Medulla oblongata (tissue), 1 donor: ENCODE results near the gene TRIM45.
"Not testable (repeated sequence)": the region's sequence is repeated elsewhere in the genome, so short reads cannot be mapped to it uniquely, and the experiment has no call there.

Experiments used
- DNase-seq: peaks from one replicate; pipeline ENCODE4 v3.0.0-alpha.2; 2015; ENCODE audit errors: extremely low spot score

Gene TRIM45

GRCh38 chr1:117130526-117130925 is 9.0 kb upstream of the TRIM45 start:
- DNase-seq = no peak

GRCh38 chr1:117128323-117129079 is 7.0 kb upstream of the TRIM45 start:
- DNase-seq = peak; percentile 68

DNA sequence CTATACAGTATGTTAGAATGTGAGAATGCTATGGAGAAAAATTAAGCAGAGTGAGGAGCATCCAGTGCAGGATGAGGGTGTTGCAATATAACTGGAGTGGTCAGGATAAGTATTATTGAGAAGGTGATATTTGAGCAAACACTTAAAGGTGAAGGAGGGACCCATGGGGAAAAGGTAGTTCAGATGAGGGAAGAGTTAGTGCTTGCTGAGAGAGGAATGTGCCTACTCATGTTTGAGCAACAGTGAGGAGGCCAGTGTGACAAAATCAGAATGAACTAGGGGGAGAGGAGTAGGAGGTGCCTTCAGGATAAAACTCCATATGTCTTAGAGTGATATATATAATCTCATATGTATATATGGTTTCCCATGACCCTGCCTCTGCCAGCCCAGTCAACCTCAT is 6.2 kb upstream of the TRIM45 start:
- DNase-seq = no peak

DNA sequence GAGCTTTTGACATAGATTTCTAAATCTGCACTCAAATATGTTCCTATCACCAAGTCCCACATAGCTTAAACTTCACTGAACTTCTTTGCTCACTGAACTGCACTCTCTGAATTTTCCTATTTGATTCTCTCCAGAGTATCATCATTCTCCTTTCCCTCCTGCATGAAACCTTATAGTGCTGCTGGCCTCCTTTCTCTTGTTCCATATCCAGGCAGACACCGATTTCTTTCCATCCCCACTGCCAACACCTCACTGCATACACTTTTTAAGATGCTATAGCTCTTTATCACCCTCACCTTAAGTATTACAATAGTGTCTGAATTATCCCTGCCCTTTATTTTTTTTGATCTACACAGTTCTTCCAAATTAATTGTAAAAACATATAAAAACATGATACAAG is 3.1 kb upstream of the TRIM45 start:
- no peak for DNase-seq

GRCh38 chr1:117123274-117123673 is 1.7 kb upstream of the TRIM45 start:
- DNase-seq = no peak

- DNase-seq = peak; percentile 13
These were observed 929 bp upstream of the TRIM45 start for GRCh38 chr1:117122330-117123025.

DNA sequence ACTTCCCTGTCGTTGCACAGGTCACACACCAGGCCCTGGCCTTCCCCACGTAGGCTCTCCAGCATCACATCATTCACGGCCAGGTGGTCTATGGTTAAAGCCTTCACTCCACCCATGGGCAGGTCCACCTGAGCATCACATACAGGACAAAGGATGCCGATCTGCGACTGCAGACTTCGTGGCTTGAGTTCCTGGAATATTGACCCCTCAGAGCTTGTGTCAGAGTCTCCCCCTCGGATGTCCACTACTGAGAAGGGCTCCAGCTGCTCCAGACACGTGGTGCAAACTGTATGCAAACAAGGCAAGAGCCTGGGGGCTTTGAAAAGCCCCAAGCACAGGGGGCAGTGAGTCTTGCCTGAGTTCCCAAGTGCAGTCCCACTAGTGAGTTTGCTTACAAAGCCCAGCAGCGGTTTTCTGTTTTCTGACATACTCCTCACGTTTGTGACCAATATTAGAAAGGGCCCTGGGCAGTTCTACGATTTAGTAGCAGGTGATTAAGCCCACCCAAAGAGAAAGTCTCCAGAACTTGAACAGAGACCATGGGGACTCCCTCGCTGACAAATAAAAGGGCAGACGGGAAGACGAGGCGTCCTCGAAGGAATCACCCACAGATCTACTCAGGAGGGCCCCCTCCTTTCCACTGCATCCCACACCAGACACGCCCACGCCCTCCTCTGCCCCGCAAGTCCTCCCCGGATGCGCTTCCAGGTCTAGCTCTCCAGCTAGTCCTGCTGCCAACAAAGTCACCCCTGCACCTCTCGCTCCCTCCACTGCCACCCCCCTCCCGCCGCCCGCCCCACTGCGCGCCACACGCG is 568 bp downstream of the TRIM45 start:
- peak; percentile 16 for DNase-seq

GRCh38 chr1:117119144-117119543 is 2.4 kb downstream of the TRIM45 start:
- DNase-seq = not testable (repeated sequence)

DNA sequence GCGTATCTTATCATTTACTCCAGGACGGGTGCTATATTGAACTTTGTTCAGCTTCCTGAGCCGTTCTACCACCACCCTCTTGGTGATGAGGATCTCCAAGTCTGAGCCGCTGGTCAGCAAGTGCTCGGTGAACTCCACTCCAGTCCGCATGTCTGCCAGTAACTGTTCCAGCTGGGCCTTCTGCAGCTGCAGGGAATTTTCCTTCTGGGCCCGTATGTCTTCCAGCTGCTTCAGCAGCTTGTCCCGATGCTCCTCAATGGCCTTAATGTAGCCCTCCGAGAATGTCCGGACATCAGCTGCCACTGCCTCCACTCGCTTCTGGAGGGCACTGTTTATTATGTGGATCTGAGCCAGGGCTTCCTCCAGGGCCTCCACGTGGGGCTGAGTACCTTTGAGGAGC is 3.4 kb downstream of the TRIM45 start:
- no peak for DNase-seq

- DNase-seq = no peak
These were observed 3.9 kb downstream of the TRIM45 start for GRCh38 chr1:117117697-117118096.

DNA sequence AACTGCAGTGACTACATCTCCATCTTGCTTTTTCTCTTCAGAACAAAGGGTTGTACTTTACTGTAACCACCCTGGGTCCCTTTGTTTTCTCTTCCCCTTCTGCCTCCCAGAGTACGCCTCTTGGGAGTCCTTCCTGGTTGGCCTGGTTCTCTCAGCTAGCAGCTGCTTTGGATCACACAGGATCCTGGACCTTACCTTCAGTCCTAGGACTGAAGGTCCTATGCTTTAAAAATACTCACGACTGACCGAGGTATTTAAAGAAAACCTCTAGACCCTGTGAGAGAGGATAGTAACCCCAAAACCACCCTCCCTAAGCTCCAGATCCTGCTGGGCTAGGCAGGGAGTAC is 4.8 kb downstream of the TRIM45 start:
- DNase-seq = no peak

GRCh38 chr1:117116090-117116783 is 5.3 kb downstream of the TRIM45 start:
- DNase-seq = no peak

- DNase-seq = no peak
These were observed 6.7 kb downstream of the TRIM45 start for GRCh38 chr1:117114877-117115276.

DNA sequence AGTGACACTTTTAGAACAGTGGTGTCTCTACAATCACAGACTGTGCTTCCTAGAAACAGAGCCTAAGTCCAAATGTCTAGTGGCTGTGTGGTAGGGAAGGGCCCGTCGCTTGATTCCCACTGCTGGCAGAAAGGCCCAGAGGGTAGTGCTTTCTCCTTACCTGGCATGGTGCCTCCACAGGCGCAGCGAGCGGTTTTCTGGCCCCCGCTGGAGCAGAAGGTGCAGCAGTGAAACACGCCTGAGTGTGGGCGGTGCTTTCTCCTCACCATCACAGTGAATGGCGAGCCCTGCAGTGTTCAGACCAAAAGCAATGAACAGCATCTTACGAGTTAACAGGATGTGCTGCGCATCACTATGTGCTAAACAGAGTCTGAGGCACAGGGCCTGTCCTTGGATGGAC is 8.3 kb downstream of the TRIM45 start:
- no peak for DNase-seq

DNA sequence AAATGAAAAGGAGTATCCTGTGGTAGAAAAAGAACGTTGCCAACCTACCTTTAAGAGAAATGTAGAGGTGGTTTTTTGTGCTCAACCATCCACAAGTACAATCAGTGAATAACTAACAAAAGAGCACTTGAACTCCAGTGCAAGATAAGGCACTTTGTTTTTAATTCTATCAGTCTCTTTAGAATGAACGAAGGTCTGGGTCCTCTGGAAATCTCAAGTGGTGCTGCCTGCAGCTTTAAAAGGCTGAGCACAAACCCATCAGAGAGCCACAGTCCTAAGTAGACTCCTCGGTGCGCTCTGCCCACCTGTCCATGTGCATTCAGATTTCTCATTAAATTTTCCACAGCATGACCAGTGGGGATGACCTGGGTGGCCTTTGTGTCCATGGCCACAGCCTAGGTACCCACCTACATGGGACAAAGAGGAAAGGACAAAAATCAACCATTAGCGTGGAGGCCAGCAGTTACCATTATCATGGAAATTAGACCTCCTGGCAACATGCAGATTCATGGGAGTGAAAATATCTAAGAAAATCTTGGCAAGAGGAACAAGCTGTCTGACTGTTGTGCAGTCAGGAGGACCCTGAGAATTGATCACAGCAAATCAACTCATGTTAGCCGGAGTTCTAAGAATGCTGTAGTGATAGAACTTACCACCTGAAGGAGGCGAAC is 9.4 kb downstream of the TRIM45 start:
- no peak for DNase-seq

DNA sequence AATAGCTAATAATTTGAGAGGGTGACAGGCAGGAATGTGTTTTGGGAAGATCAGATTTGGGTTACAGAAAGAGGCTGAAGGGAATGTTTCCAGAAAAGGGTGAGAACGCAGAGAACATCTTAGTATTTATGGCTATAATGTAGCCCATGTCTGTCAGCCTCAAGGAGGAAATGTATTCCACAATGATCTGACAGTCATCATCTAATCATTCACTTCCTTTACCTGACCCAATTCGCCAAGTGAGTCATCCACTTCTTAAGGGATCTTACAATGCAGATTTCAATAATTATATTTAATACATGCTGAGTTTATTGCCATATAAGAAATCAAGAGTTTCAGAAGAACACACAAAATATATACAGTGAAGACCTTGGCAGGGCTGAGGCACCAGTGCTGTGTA is 10.8 kb downstream of the TRIM45 start:
- no peak for DNase-seq

- DNase-seq = no peak
These were observed 14.2 kb downstream of the TRIM45 start for GRCh38 chr1:117107364-117107763.

GRCh38 chr1:117106478-117106877 is 15.1 kb downstream of the TRIM45 start:
- no peak for DNase-seq

DNA sequence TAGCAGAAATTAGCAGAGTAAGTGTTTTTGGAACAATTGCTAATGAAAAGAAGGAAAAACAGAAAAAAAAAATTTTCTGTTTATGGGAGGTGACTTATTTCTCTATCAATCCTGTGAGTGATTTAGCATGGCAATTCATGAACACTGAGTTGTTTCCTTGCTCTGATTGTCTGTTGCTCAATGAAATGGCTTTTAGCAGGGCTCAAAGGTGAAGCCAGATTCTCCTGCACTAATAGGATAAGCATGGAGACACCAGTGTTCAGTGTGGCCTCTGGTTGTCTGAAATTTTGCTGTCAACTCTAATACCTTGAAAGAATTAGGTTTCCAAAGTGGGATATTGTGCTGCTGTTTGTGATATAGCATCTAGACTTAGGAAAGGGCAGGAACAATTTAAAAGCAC is 15.8 kb downstream of the TRIM45 start:
- no peak for DNase-seq

GRCh38 chr1:117104986-117105385 is 16.6 kb downstream of the TRIM45 start:
- no peak for DNase-seq

- DNase-seq = not testable (repeated sequence)
These were observed 19.7 kb downstream of the TRIM45 start for GRCh38 chr1:117101858-117102257.

GRCh38 chr1:117101334-117101733 is 20.2 kb downstream of the TRIM45 start:
- no peak for DNase-seq
